22Rv1 (cell line): Measurements from ENCODE around the gene ZIC2.

ENCODE experiments used
- CTCF ChIP-seq: fragments of 450-650 bp; IDR thresholded peaks from 2 replicates; pipeline ENCODE4 v1.5.1; 2017; ENCODE audit warnings: mild to moderate bottlenecking
- ZFX ChIP-seq: fragments of 450-650 bp; IDR thresholded peaks from 2 replicates; pipeline ENCODE4 v1.6.1; 2017; ENCODE audit warnings: antibody characterized with exemption, borderline replicate concordance

DNA sequence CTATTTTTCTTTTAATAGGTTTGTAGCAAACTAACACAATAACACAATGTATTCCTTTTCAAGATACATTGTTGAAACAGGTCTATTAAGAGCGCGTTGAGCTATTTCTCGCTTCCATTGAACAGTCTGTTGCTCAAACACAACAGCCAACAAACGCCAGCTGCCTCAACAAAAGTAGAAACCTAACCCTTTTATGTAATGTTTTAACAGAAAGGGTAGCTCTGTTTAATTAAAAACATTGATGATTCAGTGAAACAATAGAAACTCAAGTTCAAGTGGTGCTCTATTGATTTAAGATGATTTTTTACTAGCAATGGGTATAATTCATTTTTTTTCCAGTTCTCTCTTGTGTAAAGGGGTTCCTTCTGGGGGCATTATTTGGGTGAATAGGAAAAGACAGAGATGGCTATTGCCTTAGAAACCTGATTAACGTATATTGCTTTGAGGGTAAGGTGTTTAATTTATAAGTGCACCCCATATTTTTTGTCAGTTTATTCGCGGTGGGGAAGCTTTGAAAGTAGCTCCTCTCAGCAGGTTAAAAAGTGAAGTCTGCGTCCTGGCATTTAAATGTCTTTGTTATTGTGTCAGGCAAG is 14.9 kb downstream of the ZIC2 start:
- TF ChIP-seq CTCF (no peak), ZFX (no peak)
